Mucosa of stomach (tissue), 1 donor: ENCODE data around the gene TSR3.
"Not testable (repeated sequence)": the region's sequence is repeated elsewhere in the genome, so short reads cannot be mapped to it uniquely, and the experiment has no call there.

Experiments used
- H3K27me3 ChIP-seq: one replicate; pipeline ENCODE4 v1.7.0; 2013; ENCODE audit warnings: mild to moderate bottlenecking, low read length; ENCODE audit not compliant: control insufficient read depth, insufficient read depth
- H3K36me3 ChIP-seq: one replicate; pipeline ENCODE4 v1.7.0; 2013; ENCODE audit warnings: low read length; ENCODE audit not compliant: control insufficient read depth, insufficient read depth
- H3K4me1 ChIP-seq: one replicate; pipeline ENCODE4 v1.7.0; 2013; ENCODE audit warnings: mild to moderate bottlenecking, low read length; ENCODE audit not compliant: control insufficient read depth, insufficient read depth
- H3K4me3 ChIP-seq: one replicate; pipeline ENCODE4 v1.7.0; 2013; ENCODE audit warnings: low read length
- H3K9ac ChIP-seq: one replicate; pipeline ENCODE4 v1.7.0; 2013; ENCODE audit warnings: mild to moderate bottlenecking, low read length, moderate library complexity
- H3K9me3 ChIP-seq: one replicate; pipeline ENCODE4 v1.7.0; 2013; ENCODE audit warnings: mild to moderate bottlenecking, low read length, moderate library complexity; ENCODE audit not compliant: control insufficient read depth
- donor health status: Pancreatic carcinoma.

The TSR3 gene

DNA sequence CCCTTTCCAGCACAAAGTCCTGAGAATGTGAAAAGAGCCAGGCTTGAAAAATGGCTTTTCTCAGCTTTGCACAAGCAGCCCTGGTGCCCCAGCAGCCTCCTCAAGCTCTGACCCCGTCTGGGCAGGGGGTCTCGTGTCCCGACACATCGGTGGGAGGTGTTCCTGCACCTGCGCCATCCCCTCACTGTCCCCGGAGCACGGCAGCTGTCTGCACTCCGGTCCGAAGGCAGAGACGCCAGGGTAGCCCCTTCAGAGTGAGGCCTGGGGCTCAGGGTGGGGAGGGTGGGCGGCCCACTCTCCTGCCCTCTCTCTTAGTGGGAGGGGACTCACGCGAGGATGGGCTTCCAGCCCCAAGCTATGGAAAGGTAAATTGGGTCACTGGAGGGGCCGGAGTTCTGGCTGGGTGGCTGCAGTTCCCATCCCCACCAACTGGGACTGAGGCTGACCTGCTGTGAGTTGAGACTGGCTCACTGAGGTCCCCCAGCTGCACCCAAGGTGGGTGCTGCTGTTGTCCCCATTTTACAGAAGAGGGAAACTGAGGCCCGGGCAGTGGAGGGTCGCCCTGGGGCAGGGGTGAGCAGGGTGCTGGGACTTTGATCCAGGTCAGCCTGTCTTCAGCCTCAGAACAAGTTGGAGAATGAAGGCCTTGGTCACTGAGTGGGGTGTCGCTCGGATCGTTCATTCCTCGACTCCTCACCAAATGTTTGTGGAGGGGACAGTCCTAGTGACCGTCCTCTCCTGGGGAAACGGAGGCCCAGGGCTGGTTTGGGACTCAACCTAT lies 20.6 kb downstream of the TSR3 start:
- H3K4me3 ChIP-seq: peak overlapping the region; percentile 14
- peaks cover 50% of the 10 kb centered on the region for H3K27me3 ChIP-seq
- H3K9ac ChIP-seq: peak overlapping the region; percentile 53

DNA sequence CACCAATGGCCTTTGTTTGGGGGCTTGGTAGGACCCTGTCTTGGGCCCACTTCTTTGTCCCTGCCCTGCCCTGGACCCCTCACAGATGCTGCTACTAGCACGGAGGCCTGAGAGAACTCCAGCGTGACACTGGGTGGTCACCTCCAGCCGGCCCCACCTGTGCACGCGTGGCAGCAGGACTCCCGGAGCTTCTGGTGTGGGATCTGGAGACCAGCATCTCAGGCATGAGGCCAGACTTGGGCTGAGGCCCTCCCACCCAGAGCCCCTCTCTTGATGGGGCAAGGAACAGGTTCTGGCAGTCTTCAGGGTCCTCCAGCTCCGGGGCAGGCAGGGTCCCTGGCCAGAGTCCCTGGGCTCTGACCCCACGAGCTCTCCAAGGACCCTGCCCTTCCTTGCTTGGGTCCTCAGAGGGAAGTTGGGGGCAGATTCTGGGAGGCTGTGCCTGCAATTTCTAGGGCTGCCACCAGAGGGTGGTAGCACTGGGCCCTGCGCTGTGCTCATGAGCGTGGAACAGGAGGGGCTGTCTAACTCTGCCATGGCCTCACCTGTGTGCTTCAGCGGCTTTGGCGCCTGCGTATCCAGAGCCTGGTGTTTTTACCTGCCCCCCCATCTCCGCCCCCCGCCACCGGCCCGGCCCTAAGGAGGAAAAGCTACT lies 21.3 kb downstream of the TSR3 start:
- H3K9ac ChIP-seq: no peak overlapping the region
- no peak overlapping the region for H3K4me3 ChIP-seq
- H3K9me3 ChIP-seq: no peaks in the 10 kb centered on the region
- peaks cover 24% of the 10 kb centered on the region for H3K4me1 ChIP-seq
- H3K27me3 ChIP-seq: peaks cover 43% of the 10 kb centered on the region
- peaks cover 2% of the 10 kb centered on the region for H3K36me3 ChIP-seq

More for the DNA sequence above, 20.6 kb downstream of the TSR3 start:
- Histone ChIP-seq H3K4me1 (peaks cover 24% of the 10 kb centered on the region), H3K9me3 (no peaks in the 10 kb centered on the region), H3K36me3 (no peaks in the 10 kb centered on the region)

DNA sequence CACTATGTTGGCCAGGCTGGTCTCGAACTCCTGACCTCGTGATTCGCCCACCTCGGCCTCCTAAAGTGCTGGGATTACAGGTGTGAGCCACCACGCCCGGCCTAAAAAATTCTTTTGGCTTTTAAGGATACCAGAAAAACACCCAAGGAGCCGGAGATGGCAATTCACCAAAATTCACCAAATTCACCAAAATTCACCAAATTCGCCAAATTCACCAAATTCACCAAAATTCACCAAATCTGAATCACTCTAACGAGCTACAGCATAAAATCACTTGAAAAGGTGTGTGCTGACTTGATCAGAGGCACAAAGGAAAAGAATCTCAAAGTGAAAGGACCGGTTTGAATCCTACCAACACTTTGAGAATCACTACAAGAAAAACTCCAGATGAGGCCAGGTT lies 22.7 kb downstream of the TSR3 start:
- H3K4me1 ChIP-seq: peaks cover 24% of the 10 kb centered on the region
- not testable (repeated sequence) for H3K9me3 ChIP-seq, H3K9ac ChIP-seq, H3K4me3 ChIP-seq, H3K36me3 ChIP-seq
- H3K27me3 ChIP-seq: peaks cover 28% of the 10 kb centered on the region

DNA sequence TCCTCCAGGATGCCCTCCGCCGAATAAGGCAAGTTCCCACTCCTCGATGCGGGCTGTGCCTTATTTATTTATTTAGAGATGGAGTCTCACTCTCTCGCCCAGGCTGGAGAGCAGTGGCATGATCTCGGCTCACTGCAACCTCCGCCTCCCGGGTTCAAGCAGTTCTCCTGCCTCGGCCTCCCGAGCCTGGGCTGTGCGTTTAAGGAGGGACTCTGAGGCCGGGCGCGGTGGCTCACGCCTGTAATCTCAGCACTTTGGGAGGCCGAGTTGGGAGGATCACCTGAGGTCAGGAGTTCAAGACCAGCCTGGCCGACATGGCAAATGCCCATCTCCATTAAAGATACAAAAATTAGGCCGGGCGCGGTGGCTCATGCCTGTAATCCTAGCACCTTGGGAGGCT lies 23.5 kb downstream of the TSR3 start:
- not testable (repeated sequence) for H3K9me3 ChIP-seq, H3K9ac ChIP-seq, H3K36me3 ChIP-seq, H3K4me3 ChIP-seq
- peaks cover 21% of the 10 kb centered on the region for H3K27me3 ChIP-seq
- H3K4me1 ChIP-seq: peaks cover 23% of the 10 kb centered on the region

DNA sequence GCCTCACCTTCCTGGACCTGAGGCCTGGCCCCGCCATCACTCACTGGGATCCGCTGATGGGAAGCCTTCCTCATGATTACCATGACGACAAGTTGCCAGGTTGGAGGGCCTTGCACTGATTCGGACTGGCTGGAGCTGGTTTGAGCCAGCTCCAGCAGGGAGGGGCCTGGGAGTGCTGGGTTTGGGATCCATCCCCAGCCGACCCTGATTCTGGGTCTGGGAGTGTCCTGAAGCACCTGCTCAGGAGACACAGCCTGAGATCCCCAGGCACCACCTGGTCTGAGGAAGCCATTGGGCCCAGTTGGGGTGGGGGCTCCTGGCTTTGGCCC lies 24.1 kb downstream of the TSR3 start:
- peaks cover 8% of the 10 kb centered on the region for H3K36me3 ChIP-seq

DNA sequence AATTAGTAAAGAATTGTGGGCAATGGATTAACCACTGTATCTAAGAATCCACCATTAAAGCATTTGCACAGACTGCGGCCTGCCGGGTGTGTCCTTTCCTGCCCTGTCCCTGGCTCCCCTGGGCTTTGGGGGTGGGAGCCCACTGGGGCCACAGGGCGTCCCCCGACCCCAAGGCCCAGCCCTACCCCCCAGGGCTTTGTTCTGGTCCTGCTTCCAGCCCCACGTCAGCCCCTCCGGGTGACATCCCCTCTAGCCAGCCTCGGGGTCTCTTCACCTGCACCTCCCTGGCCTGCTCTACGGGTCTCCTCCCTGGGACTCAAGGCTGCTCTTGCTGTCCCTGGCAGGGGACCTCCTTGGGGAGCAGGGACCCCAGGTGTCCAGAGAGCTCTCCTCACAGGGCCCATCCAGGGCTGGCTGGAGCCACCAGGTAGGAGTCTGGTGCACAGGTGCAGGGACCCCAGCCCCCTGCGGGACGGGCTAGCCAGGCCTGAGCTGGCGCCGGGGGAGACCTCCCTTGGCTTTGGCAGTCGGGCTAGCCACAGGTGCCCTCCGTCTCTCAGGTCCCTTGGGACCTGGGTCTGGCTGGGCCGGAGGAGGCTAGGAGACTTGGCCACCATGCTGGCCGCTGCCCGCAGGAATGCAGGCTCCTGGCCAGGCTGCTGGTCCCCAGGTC lies 24.6 kb downstream of the TSR3 start:
- Histone ChIP-seq H3K9me3 (no peaks in the 10 kb centered on the region), H3K4me1 (peaks cover 12% of the 10 kb centered on the region), H3K4me3 (no peak overlapping the region), H3K27me3 (peaks cover 10% of the 10 kb centered on the region), H3K9ac (no peak overlapping the region), H3K36me3 (peaks cover 8% of the 10 kb centered on the region)

More for the DNA sequence above, 24.1 kb downstream of the TSR3 start:
- no peak overlapping the region for H3K9ac ChIP-seq
- H3K4me3 ChIP-seq: no peak overlapping the region
- H3K27me3 ChIP-seq: peaks cover 15% of the 10 kb centered on the region
- no peaks in the 10 kb centered on the region for H3K9me3 ChIP-seq
- peaks cover 17% of the 10 kb centered on the region for H3K4me1 ChIP-seq

DNA sequence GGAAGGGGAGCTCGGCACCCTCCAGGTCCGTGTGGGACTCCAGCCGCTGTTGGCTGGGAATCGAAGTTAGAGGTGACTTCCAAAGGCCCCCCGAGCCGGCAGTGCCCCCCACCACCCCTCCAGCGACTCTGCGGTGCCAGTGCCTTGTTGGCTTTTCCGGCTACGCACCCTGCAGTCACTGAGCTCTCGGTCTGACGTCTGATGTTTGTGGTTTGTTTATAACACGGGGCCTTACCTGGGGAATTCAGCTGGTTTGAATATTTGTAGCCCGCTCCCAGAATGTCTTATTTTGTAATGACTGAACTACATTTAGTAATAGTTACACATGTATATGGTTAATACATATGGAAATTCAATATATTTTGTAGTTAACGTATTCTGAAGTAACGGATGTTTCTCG lies 25.3 kb downstream of the TSR3 start:
- no peaks in the 10 kb centered on the region for H3K9me3 ChIP-seq
- H3K27me3 ChIP-seq: peaks cover 3% of the 10 kb centered on the region
- H3K4me1 ChIP-seq: peaks cover 5% of the 10 kb centered on the region
- no peak overlapping the region for H3K9ac ChIP-seq
- no peak overlapping the region for H3K4me3 ChIP-seq
- H3K36me3 ChIP-seq: peaks cover 8% of the 10 kb centered on the region

DNA sequence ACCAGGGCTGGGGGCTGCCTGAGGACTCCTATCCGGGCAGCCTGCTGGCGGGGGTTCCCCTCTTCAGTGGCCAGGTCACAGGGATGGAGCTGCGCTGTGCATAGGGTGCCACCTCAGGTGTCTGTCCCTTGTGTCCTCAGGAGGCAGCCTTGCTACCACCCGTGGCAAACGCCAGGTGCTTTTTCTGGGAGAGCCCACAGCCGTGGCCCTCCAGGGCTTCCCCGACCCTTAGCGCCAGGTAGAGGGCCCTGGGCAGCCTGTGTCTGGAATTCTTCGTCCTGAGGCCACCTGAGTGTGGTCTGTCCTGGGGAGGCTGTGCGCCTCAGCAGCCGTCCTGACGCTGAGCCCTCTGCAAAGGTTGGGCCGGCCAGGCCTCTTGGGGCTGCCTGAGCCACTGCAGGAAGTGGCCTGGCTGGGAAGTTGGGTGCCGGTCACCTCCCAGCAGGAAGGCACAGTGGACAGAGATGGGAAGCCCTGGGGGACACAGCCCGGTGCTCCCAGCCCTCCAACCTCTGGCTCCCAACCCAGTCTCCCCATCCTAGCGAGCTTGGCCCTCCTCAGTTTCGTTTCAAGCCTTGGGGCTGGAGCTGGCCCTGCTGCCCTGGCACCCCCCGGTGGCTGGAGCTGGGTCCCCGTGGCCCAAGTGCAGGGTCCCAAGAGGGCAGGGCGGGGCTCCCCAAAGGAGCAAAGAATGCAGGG lies 25.9 kb downstream of the TSR3 start:
- no peaks in the 10 kb centered on the region for H3K4me1 ChIP-seq
- H3K9me3 ChIP-seq: no peaks in the 10 kb centered on the region
- no peak overlapping the region for H3K9ac ChIP-seq
- H3K36me3 ChIP-seq: peaks cover 8% of the 10 kb centered on the region
- no peaks in the 10 kb centered on the region for H3K27me3 ChIP-seq
- H3K4me3 ChIP-seq: no peak overlapping the region

DNA sequence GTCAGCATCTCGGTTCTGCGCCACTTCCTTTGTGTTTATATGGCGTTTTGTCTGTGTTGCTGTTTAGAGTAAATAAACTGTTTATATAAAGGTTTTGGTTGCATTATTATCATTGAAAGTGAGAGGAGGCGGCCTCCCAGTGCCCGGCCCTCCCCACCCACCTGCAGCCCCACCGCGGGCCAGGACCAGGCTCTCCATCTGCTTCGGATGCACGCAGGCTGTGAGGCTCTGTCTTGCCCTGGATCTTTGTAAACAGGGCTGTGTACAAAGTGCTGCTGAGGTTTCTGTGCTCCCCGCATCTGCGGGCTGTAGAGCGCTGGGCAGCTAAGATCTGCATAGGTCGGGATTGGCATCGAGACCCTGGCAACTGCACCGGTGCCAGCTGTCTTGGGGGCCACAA lies 26.4 kb downstream of the TSR3 start:
- H3K4me3 ChIP-seq: no peak overlapping the region
- peaks cover 8% of the 10 kb centered on the region for H3K36me3 ChIP-seq
- H3K27me3 ChIP-seq: no peaks in the 10 kb centered on the region
- no peaks in the 10 kb centered on the region for H3K4me1 ChIP-seq
- no peak overlapping the region for H3K9ac ChIP-seq
- no peaks in the 10 kb centered on the region for H3K9me3 ChIP-seq

DNA sequence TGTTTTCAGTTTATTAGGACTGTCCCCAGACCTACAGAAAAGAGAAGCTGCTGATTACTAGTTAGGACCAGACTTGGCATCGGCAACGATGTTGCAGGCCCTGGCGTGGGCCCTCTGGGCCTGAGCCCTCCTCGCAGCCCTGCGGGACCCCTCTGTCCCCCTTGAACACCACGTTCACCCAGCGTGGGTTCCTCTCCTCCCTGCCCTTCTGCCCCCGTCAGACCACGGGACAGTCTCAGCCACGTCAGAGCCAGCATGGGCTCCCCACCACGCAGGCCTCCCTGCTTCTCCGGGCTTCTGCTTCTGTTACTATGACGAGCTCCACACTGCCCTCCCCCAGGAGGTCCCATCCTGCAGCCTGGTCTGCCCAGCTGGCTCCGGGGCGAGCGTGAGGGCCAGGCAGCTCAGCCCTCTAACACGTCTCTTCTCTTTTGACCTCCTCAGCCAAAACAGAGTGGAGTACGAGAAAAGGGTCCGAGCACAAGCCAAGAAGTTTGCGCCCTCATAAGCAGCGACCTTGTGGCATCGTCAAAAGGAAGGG lies 27.3 kb downstream of the TSR3 start:
- Histone ChIP-seq H3K9me3 (no peaks in the 10 kb centered on the region), H3K27me3 (no peaks in the 10 kb centered on the region), H3K36me3 (peaks cover 10% of the 10 kb centered on the region), H3K4me1 (no peaks in the 10 kb centered on the region), H3K4me3 (no peak overlapping the region), H3K9ac (no peak overlapping the region)

DNA sequence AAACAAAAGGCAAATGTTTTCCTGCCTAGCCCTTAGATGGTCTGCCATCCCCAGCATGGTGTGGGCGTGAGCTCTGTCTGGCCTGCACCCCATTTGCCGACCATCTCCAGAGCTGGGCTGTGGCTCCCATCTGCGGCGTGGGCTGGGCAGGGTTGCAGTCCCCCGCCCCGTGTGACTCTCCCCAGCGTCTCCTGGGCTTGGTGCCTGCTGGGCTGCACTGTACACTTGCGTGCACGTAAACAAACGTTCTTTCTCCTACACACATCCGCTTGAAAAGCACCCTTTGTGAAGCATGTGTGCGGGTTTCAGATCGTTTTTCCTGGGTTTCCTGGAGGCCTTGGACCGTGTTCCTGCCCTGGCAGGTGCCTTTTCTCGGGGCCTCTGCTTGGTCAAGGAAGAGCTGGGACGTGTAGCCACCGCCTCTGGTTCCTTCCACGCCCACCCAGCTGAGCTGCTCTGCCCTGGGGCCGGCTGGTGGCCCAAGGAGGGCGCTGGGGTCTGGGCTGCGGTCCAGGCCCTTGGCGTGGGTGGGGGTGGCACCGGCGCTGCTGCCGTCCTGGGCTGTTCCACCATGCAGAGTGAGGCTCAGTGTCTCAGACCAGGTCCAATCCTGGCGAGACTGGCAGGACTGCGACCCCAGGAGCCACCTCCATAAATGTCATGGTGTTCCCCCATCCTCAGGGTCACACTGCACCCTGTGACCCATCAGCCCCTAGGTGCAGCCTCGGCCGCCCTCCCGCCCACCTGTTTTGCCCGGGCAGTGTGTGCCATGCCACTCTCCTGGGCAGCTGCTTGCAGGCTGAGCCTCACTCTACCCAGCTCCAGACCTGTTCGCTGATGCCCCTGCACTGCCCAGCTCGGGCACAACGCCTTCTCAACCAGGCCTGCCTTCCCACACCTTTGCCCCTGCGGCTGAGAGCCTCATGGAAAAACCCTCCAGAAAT lies 28.1 kb downstream of the TSR3 start:
- Histone ChIP-seq H3K36me3 (peaks cover 12% of the 10 kb centered on the region), H3K9me3 (no peaks in the 10 kb centered on the region), H3K4me1 (no peaks in the 10 kb centered on the region), H3K4me3 (no peak overlapping the region), H3K27me3 (no peaks in the 10 kb centered on the region), H3K9ac (no peak overlapping the region)
